ENCODE measurements around the gene PERCC1.
"Not testable (repeated sequence)": the region's sequence is repeated elsewhere in the genome, so short reads cannot be mapped to it uniquely, and the experiment has no call there.

Gene PERCC1

DNA sequence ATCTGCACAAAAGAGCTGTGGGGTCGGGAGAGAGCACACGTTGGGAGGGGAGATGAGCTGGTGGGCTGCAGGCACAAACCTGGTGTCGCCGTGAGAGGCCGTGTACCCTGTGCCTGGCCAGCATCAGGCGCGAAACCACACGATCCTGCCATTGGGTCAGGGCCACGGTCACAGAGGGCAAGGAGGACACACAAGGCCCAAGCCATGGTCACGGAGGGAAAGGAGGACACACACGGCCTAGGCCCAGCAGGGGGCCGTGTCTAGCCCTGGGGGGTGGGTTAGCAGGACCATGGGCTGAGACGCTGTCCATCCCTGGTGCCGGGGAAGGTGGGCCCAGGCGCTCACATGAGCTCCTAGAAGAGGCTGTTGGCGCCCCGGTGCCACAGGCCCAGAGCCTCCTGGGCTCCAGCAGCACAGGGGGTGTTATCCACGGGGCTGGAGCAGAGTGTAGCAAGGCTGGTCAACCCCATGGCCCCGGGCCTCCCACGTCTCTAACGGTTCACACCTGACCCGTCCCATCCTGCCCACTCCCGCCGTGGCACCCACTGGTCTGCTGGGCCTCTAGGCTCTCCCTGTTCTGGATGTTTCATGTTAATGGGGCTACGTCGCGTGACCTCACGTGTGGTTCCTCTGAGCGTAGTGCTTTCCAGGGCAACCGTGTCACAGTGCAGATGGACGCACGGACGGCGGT lies 21.0 kb downstream of the PERCC1 start:
- DNase-seq: no peak

DNA sequence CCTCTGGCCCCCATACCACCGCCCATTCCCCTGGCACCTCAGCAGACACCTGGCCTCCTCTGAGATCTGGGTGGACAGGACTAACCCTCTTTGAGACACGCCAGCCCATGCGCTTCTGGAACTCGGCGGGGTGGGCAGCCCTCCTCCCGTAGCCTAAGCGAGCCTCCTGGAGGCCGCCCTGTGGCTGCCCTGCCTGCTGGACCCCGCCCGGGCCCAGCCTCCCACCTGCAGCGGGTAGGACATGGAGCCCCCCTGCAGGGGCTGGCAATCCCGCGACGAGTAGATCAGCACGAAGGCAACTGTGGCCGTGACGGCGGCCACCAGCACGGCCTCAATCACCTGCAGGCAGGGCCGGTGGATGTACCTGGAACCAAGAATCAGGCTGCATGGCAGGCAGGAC lies 21.7 kb downstream of the PERCC1 start:
- DNase-seq: no peak

DNA sequence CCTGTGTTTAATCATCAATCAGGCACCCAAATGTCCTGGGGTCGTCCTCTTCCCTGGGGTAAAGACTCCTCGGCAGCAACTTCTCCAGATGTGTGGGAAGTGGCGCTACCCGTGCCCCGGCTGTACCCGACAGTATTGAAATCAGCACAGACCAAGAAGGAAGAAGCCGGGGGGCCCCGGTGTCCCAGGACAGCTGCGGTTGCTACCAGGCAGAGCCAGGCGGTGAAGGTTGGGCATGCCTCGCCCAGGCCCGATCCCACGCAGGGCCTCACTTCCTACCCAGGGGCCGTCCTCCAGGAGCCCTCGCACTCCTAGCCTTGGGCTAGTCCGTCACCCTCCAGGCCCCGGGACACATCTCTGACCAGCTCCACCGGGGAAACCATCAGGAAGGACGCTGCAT lies 22.4 kb downstream of the PERCC1 start:
- no peak for DNase-seq

DNA sequence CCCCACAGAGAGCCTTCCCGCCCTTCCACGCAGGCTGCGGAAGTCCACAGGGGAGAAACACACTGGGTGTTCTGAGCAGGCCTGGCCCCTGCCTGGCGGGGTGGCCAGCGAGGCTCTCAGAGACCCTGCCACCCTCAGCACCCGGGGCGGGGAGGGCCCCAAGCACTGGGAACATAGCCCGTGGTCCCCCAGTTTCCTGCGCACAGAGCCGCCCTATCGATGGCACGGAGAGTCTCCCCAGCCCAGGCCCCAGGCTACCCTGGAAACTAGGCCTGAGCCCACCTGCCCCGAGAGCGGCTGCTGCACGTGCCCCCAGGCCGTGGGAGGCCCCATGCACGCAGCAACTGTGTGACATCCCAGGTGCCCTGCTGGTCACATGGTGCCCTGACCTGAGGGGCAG lies 23.7 kb downstream of the PERCC1 start:
- no peak for DNase-seq

DNA sequence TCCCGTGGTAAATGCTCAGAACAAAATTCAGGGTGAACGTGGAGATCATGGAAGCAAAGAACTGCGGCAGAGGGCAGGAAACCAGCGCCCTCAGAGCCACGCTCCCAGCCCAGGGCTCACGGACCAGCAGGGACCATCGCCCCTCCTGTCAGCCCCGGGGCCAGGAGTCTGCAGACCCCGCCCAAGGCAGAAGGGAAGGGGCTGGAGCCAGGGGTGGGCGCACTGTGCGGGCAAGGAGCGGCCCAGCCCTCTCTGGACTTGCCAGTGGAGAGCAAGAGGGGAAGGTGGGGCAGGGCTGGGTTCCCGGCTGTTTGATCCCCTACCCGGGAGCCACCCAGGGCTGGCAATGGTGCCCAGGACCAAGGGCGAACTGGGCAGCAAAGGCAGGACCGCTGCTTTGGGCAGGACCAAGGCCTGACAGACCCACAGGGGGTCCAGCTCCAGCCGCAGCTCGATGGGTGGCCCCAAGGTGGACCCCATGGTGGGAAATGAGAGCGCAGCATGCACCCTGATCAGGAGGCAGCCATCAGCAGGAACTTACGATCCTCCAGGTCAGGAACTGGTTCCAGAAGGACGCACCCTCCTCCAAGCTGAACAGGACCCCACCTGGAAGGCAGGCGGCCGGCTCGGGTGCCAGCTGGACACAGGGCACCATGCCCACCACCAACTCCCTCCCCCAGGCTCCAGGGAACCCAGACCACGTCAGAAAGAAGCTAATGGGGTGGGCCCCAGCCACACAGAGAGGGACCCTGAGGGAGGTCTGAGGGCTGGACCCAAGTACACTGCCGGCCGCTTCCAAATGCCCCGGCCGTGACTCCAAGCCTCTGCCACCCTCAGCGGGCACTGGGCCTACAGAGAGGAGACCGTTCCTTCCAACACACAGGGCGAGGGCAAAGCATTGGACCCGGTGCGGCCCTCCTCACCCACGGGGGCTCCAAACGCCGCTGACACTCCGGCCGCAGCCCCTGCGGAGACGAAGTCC lies 24.6 kb downstream of the PERCC1 start:
- no peak for DNase-seq

GRCh38 chr16:1456951-1457350 lies 26.1 kb downstream of the PERCC1 start:
- DNase-seq: no peak

GRCh38 chr16:1457489-1458245 lies 26.8 kb downstream of the PERCC1 start:
- no peak for DNase-seq

GRCh38 chr16:1458336-1458976 lies 27.6 kb downstream of the PERCC1 start:
- no peak for DNase-seq

DNA sequence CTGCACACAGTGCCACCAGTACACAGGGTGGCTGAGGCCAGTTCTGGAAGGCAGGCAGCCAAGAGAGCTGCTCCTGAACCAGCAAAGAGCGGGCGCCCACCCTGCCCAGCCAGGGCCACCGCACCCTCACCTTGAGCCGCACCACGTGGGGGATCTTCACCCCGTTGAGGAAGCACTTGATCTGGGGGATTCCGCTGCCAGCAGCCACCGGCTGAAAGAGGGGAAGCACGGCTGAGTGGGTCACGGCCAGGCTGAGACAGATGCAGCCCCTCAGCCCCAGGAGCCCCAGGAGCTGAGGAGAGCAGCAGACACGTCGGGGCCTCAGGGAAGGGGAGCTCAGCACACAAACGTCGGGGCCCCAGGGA lies 28.1 kb downstream of the PERCC1 start:
- DNase-seq: no peak

DNA sequence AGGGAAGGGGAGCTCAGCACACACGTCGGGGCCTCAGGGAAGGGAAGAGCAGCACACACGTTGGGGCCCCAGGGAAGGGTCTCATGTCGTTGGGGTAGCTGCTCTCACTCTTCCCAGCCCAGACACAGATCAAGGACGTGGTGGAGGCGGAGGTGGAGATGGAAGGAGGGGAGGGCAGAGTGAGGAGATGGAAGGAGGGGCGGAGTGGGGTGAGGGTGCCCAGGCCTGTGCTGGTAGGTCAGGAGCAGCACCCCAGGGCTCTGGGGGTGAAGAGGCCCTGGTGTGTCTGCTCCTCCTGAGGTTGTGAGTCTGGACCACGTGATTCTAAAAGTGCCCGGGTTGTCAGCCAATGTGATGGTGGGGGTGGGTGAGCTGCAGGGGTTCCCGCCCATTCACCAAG lies 29.1 kb downstream of the PERCC1 start:
- no peak for DNase-seq

- DNase-seq: no peak
These were observed 29.8 kb downstream of the PERCC1 start for GRCh38 chr16:1460602-1461138.

- DNase-seq: no peak
These were observed 30.3 kb downstream of the PERCC1 start for GRCh38 chr16:1461146-1461545.

DNA sequence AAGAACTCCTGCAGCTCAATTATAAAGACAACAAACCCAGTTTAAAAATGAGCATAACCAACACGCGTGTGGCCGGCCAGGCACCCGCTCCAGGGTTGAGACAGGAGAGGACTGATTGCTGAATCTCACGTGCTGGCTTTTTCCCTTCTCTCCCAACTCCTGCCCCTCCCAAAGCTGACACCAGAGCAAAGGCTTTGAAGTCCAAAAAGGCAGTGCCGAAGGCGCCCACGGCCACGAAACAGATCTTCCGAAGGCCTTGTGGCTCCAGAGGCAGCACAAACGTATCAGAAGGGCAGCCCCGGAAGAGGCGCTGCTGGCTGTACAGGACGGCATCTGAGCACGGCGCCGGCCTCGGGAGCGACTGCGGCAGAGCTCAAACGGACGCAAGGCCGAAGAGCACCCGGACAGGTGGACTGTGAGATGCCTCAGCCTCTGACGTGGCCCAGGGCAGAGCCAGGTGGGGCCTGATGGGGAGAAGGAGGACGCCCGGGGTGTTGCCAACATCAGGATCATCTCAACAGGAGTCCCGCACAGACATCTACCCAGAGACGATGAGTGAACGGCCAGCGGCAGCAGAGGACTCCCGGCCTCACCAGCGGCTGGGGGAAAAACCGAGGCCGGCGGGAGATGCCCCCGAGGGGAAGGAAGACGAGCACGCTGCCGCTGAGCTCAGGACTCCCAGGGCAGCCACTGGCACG lies 33.5 kb downstream of the PERCC1 start:
- no peak for DNase-seq

- DNase-seq: no peak
These were observed 34.2 kb downstream of the PERCC1 start for GRCh38 chr16:1464894-1465566.

- DNase-seq: no peak
These were observed 34.7 kb downstream of the PERCC1 start for GRCh38 chr16:1465567-1465915.

DNA sequence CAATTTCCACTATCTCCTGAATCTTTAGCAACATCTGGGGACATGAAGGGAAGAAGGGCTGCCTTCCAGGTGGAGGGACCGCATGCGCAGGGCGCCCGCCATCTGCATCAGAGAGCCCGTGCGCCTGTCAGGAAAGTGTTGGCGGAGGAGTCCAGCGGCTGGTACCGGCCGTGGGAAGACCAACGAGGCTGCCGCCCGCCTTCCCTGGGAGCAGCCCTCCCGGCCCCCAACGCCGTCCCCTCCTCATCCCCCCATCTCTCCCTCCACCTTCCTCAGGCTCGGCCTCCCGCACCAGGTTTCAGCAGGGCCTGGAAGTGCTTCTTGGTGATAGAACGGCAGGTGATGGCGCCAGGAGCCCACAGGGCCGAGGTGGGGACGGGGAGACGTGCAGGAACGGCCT lies 35.2 kb downstream of the PERCC1 start:
- DNase-seq: no peak

DNA sequence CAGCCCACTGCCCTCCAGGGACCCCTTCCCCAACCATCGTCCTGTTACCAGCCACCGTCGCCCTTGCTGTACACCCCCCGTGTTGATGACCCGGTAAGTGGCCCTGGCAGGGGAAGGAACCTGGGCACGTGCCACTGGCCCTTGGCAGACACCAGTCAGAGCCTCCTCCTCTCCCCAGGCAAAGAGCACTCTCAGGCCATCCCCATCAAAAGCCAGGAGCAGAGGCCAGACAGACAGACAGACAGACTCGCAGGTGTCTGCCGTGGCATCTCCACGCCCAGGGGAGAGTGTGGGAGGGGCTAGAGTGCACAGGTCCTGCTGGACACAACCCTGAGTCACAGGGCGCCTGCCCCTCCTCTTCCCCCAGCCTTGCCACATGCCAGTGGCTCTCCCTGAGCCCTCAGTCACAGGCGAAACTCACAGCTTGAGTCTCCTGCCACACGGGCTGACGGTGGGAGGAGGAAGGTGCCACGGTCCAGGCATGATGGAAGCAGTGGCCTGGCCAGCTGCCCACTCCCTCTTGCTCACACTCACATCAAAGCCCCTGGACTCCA lies 36.2 kb downstream of the PERCC1 start:
- DNase-seq: no peak

GRCh38 chr16:1468426-1468810 lies 37.5 kb downstream of the PERCC1 start:
- no peak for DNase-seq

GRCh38 chr16:1469141-1469540 lies 38.3 kb downstream of the PERCC1 start:
- DNase-seq: not testable (repeated sequence)

DNA sequence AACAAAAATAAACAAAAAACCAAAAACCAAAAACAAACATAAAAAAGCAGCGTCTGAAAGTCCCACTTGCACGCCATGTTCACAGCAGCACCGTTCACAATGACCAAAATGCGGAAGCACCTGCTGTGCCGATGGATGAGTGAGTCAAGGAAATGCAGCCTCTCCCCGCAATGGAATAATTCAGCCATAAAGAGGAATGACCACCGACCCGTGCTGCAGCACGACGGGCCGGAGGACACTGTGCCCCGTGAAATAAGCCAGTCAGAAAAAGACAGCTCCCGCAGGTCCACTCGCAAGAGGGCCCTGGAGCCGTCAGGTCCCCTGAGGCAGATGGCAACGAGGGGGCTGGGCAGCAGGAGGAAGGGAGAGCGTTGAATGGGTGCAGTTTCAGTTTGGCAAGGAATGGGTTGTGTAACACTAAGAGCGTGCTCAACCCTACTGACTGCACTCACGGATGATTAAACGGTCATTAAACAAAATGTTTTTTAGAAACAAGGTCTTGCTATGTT lies 38.9 kb downstream of the PERCC1 start:
- no peak for DNase-seq
